Transverse colon (tissue), 3 donors: ENCODE measurements around the gene FMO4.

Source experiments
- EP300 ChIP-seq: sonication (generic); formaldehyde crosslinking; IDR thresholded peaks from one replicate; pipeline ENCODE4 v1.6.1; 2017; ENCODE audit warnings: antibody characterized with exemption, low read depth
- TF ChIP-seq, protein P1 (sequence below), 5 experiments: fragments of 200-600 bp in 3 of 5; fragments of 450-650 bp in 2 of 5; sonication (generic) in 3 of 5; IDR thresholded peaks; 1 replicate in 2 of 5; 2 replicates in 3 of 5; pipeline ENCODE4 v1.5.1; 2016 to 2017; ENCODE audit warnings: antibody characterized with exemption in 5 of 5, inconsistent platforms in 3 of 5, mild to moderate bottlenecking in 2 of 5, moderate library complexity in 1 of 5

DNA sequence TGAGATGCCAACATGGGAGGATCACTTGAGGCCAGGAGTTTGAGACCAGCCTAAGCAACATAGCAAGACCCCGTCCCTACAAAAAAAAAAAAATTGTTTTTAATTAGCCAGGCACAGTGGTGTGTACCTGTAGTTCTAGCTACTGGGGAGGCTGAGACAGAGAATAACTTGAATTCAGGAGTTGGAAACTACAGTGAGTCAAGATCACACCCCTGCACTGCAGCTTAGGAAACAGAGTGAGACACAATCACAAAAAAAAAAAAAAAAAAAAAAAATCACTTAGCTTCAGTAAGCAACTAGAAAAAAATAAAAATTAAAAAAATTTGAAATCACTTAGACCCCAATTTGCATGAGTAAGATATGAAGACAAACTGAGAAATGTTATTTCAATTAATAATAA lies 53.5 kb downstream of the FMO4 start:
- TF ChIP-seq, protein P1, sequence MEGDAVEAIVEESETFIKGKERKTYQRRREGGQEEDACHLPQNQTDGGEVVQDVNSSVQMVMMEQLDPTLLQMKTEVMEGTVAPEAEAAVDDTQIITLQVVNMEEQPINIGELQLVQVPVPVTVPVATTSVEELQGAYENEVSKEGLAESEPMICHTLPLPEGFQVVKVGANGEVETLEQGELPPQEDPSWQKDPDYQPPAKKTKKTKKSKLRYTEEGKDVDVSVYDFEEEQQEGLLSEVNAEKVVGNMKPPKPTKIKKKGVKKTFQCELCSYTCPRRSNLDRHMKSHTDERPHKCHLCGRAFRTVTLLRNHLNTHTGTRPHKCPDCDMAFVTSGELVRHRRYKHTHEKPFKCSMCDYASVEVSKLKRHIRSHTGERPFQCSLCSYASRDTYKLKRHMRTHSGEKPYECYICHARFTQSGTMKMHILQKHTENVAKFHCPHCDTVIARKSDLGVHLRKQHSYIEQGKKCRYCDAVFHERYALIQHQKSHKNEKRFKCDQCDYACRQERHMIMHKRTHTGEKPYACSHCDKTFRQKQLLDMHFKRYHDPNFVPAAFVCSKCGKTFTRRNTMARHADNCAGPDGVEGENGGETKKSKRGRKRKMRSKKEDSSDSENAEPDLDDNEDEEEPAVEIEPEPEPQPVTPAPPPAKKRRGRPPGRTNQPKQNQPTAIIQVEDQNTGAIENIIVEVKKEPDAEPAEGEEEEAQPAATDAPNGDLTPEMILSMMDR (IDR thresholded peaks at IDR 0.05): no peak
- no peak for TF ChIP-seq EP300
